KG1 (cell line): ENCODE results near the gene NCR3LG1.
"Not testable (repeated sequence)": the region's sequence is repeated elsewhere in the genome, so short reads cannot be mapped to it uniquely, and the experiment has no call there.

Source experiments
- DNase-seq: peaks from one replicate; lab custom pipeline; 2025; lab: John Stamatoyannopoulos, UW

The NCR3LG1 gene

DNA sequence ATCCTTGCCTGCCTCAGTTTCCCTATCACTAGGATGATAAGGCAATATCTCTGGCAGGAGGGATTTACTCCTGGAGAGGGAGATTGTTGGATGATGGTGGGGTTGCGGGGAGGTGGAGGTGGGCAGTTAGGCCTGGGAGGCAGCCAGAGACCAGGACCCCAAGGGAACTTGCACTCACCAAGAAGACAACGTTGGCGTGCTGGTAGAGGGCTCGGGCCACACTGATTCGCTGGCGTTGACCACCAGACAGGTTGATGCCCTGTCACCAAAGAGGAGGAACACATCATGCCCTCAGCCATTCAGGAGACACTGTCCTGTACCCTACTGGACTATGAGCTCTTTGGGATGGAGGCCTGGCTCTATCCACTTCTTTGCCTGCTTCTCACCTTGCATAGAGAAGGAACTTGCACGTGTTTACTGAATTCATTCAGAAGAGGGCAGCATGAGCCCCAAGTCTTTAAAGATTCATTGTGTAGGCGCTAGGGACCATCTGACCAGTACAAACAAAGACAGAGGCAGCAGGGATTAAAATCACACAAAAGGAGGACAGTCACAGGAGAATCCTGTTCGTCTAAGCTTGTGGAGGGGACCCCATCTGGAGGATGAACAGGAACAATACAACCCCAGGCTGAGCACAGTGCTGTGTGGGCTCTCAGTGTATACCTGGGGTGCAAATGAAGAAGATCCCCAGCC lies 61.0 kb downstream of the NCR3LG1 start:
- DNase-seq, result no peak

- DNase-seq, result no peak
Measured at GRCh38 chr11:17413414-17414316, 62.1 kb downstream of the NCR3LG1 start.

DNA sequence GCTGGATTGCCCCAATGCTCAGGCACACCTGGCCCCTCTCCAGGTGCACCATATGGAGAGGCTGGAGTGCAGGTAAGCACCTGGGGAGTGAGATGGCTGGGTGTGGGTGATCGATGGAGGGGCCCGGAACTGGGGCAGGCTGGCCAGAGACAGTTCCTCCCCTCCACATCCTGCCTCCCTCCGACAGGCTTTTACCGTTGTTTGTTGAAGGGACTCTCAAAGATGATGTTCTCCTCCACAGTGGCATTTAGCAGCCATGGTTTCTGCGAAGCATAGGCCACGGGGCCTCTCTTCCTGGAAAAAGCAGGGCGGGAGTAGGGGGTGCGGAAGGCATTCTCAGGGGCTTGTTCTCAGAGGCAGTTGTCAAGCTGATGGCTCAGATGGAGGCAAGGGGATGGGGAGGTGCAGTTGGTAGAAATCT lies 62.7 kb downstream of the NCR3LG1 start:
- no peak for DNase-seq

GRCh38 chr11:17414992-17415391 lies 63.4 kb downstream of the NCR3LG1 start:
- DNase-seq, result no peak

DNA sequence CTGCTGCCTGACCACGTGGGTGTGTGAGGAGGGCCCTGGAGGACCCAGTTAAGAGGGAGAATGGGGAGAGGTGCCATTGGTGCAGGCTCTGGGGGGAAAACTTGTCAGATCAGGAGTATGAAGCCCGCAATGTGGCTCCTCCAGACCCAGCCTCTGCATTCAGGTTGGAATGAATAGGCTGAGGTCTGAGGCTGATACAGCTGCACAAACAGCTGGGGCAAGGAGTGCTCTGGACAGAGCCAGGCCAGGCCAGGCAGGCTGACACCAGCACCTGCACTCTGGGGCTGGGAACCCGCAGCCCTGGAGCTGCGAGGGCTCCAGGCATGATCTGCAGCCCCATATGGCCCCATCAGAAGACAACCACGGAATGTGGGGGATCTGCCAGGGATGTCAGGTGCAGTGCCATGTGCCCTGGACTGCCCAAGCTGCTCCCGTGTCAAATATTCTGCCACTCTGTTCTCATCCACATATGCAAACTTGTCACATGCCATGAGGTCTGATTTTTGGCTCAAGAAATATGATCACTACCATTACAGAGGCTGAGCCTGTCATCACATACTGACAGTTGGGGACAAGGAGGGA lies 64.0 kb downstream of the NCR3LG1 start:
- no peak for DNase-seq

- DNase-seq, result no peak
Measured at GRCh38 chr11:17416492-17416891, 64.9 kb downstream of the NCR3LG1 start.

DNA sequence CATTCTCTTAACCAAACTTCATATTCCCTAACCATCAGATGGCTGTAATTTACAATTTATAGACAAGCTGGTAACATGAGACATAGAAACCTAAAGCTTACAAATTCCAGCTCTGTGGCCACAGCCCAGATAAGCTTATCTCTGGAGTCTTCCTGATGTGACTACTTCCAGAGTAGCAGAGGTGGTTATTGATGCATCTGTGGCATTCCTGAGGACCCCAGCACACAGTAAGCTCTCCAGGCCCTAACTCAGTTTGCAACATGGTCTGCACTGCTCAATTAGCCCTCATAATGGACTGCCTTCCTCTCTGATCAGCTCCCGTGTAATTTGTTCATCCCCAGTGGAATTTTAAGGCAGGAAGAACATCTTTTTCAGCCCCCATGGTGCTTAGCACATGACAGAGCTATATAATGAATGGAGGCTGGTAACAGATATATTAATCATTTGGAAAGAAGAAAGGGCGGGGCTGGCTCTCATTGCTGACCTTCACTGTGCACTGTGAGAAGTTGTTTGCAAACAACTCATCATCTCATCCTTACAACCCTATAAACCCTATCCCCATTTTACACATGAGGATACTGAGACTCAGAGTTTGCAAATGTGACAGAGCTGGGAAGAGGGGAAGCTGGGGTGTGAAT lies 67.0 kb downstream of the NCR3LG1 start:
- no peak for DNase-seq

- no peak for DNase-seq
Measured at GRCh38 chr11:17421781-17422180, 70.2 kb downstream of the NCR3LG1 start.

DNA sequence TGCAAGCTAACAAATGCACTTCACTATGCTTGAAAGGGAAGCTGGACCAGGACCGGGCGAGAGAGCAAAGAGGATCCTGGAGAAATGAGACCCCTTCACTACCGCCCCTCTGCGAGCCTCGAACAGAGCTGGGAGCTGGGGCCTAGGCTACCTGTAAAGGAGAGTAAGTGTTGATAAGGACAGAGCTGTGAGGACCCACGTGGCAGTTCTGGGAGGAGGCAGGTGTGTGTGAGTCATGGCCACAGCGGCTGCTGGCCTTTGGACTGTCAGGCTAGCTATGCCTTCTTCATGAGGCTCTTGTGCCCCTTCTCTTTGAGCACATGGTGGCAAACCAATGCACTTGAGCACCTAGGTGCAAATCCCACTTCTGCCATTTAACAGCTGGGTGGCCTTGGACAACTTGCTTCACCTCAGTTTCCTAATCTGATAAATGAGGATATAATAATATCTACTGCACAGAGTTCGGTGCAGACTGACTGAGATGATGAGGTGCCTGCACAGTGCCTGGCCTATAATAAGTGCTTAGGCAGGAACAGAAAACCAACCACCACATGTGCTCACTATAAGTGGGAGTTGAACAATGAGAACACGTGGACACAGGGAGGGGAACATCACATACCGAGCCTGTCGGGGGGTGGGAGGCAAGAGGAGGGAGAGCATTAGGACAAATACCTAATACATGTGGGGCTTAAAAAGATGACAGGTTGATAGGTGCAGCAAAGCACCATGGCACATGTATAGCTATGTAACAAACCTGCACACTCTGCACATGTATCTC lies 72.1 kb downstream of the NCR3LG1 start:
- DNase-seq, result no peak

GRCh38 chr11:17426233-17426632 lies 74.6 kb downstream of the NCR3LG1 start:
- DNase-seq, result not testable (repeated sequence)
